Hepatocyte (in vitro differentiated cells): ENCODE results near the gene RASAL3. TPM values are rescaled to one million over a fixed set of nuclear protein-coding genes. Genes with fewer than 3 reads are reported as not detected.
"Not testable (repeated sequence)": the region's sequence is repeated elsewhere in the genome, so short reads cannot be mapped to it uniquely, and the experiment has no call there.

Source experiments
- DNase-seq: peaks from one replicate; pipeline ENCODE4 v3.0.0-alpha.2; 2016; ENCODE audit warnings: low spot score
- H2AFZ ChIP-seq: fragments of 200-600 bp; sonication (generic); 2 replicates; pipeline ENCODE4 v1.6.0; 2016; ENCODE audit warnings: antibody characterized with exemption, mild to moderate bottlenecking
- H3K27ac ChIP-seq: fragments of 200-600 bp; sonication (generic); 2 replicates; pipeline ENCODE4 v1.5.1; 2016; ENCODE audit warnings: mild to moderate bottlenecking
- H3K27me3 ChIP-seq: fragments of 200-600 bp; sonication (generic); 2 replicates; pipeline ENCODE4 v1.6.1; 2016
- H3K36me3 ChIP-seq: fragments of 200-600 bp; sonication (generic); replicated peaks from 2 replicates; pipeline ENCODE4 v1.5.1; 2016; ENCODE audit warnings: low read depth; ENCODE audit not compliant: insufficient read depth
- H3K4me1 ChIP-seq: fragments of 200-600 bp; sonication (generic); 2 replicates; pipeline ENCODE4 v1.5.1; 2016; ENCODE audit warnings: mild to moderate bottlenecking, moderate library complexity; ENCODE audit not compliant: insufficient read depth
- H3K4me2 ChIP-seq: fragments of 200-600 bp; sonication (generic); 2 replicates; pipeline ENCODE4 v1.6.0; 2016
- H3K4me3 ChIP-seq: fragments of 200-600 bp; sonication (generic); 2 replicates; pipeline ENCODE4 v1.5.1; 2016; ENCODE audit warnings: mild to moderate bottlenecking
- H3K79me2 ChIP-seq: fragments of 200-600 bp; sonication (generic); 2 replicates; pipeline ENCODE4 v1.6.0; 2017; ENCODE audit warnings: mild to moderate bottlenecking
- H3K9me2 ChIP-seq: fragments of 200-600 bp; sonication (generic); replicated peaks from 2 replicates; pipeline ENCODE4 v1.6.0; 2017; ENCODE audit warnings: mild to moderate bottlenecking; ENCODE audit not compliant: insufficient read depth
- H3K9me3 ChIP-seq: fragments of 200-600 bp; sonication (generic); 2 replicates; pipeline ENCODE4 v1.5.1; 2016; ENCODE audit warnings: low read depth, mild to moderate bottlenecking
- H4K20me1 ChIP-seq: fragments of 200-600 bp; sonication (generic); 2 replicates; pipeline ENCODE4 v1.6.0; 2016; ENCODE audit warnings: mild to moderate bottlenecking; ENCODE audit not compliant: insufficient read depth, poor library complexity, severe bottlenecking
- CTCF ChIP-seq: fragments of 200-600 bp; sonication (generic); IDR thresholded peaks from 2 replicates; pipeline ENCODE4 v1.5.1; 2016; ENCODE audit warnings: antibody characterized with exemption, mild to moderate bottlenecking; ENCODE audit not compliant: poor library complexity
- EZH2 ChIP-seq: fragments of 200-600 bp; sonication (generic); IDR thresholded peaks from 2 replicates; pipeline ENCODE4 v1.6.1; 2016; ENCODE audit warnings: antibody characterized with exemption, mild to moderate bottlenecking, borderline replicate concordance
- EZH2phosphoT487 ChIP-seq: fragments of 200-600 bp; sonication (generic); IDR thresholded peaks from one replicate; pipeline ENCODE4 v1.6.1; 2018; ENCODE audit warnings: antibody characterized with exemption, mild to moderate bottlenecking, low read depth, moderate library complexity; ENCODE audit not compliant: unreplicated experiment, severe bottlenecking
- WGBS: methylation state at CpG from one replicate; pipeline ENCODE4 v1.1.6; 2016; ENCODE audit warnings: low lambda C conversion rate; ENCODE audit errors: missing lambda C conversion rate; 5-methylcytosine and 5-hydroxymethylcytosine counted together
- polyA plus RNA-seq: library from polyadenylated mRNA; unstranded; fragments of >200 nt; fragmentation: Nextera tagmentation; extraction: Ambion mirVana; gene quantifications from 2 replicates; pipeline ENCODE4 v1.2.1, GENCODE V29; 2016
- total RNA-seq: library from RNA; depleted of rRNA; stranded (reverse); fragments of >200 nt; gene quantifications from 2 replicates; pipeline ENCODE4 v1.2.3, GENCODE V29; 2014

The RASAL3 gene
- total and polyA plus RNA-seq, 2 experiments from 2014 or later: 0.07 to 0.23 TPM

GRCh38 chr19:15495151-15495550 lies 30.8 kb upstream of the RASAL3 start:
- H3K9me3 ChIP-seq: no peaks in the 10 kb centered on the region
- H3K4me2 ChIP-seq: no peak overlapping the region
- no peaks in the 10 kb centered on the region for H3K27me3 ChIP-seq
- no peak overlapping the region for H3K27ac ChIP-seq
- DNase-seq: no peak
- H3K9me2 ChIP-seq: no peaks in the 10 kb centered on the region
- no peaks in the 10 kb centered on the region for H3K4me1 ChIP-seq
- WGBS: 100% methylated on average over 1 of the region's 1 CpG
- TF ChIP-seq CTCF (no peak), EZH2 (no peak)
- no peaks in the 10 kb centered on the region for H3K79me2 ChIP-seq
- H4K20me1 ChIP-seq: no peaks in the 10 kb centered on the region
- H3K36me3 ChIP-seq: no peaks in the 10 kb centered on the region
- H2AFZ ChIP-seq: no peak overlapping the region
- no peak overlapping the region for H3K4me3 ChIP-seq

- TF ChIP-seq CTCF (no peak), EZH2phosphoT487 (no peak), EZH2 (no peak)
- Histone ChIP-seq H3K27me3 (no peaks in the 10 kb centered on the region), H3K4me1 (no peaks in the 10 kb centered on the region), H3K27ac (no peak overlapping the region), H3K9me2 (no peaks in the 10 kb centered on the region), H3K36me3 (no peaks in the 10 kb centered on the region), H2AFZ (no peak overlapping the region), H3K4me3 (no peak overlapping the region), H3K4me2 (no peak overlapping the region), H3K79me2 (no peaks in the 10 kb centered on the region), H3K9me3 (no peaks in the 10 kb centered on the region), H4K20me1 (no peaks in the 10 kb centered on the region)
- WGBS: 81% methylated on average over 13 of the region's 13 CpGs
- DNase-seq: no peak
Observed at GRCh38 chr19:15488489-15489226, 24.3 kb upstream of the RASAL3 start.

GRCh38 chr19:15487038-15487437 lies 22.7 kb upstream of the RASAL3 start:
- no peak overlapping the region for H3K4me3 ChIP-seq
- no peaks in the 10 kb centered on the region for H3K79me2 ChIP-seq
- no peak for TF ChIP-seq EZH2phosphoT487
- TF ChIP-seq EZH2: no peak
- no peak for TF ChIP-seq CTCF
- H3K27me3 ChIP-seq: no peaks in the 10 kb centered on the region
- H3K27ac ChIP-seq: no peak overlapping the region
- DNase-seq: no peak
- no peak overlapping the region for H2AFZ ChIP-seq
- no peaks in the 10 kb centered on the region for H3K9me2 ChIP-seq
- H4K20me1 ChIP-seq: no peaks in the 10 kb centered on the region
- H3K4me2 ChIP-seq: no peak overlapping the region
- H3K4me1 ChIP-seq: no peaks in the 10 kb centered on the region
- no peaks in the 10 kb centered on the region for H3K36me3 ChIP-seq
- no peaks in the 10 kb centered on the region for H3K9me3 ChIP-seq
- 71% methylated on average over 4 of the region's 4 CpGs for WGBS

GRCh38 chr19:15485768-15486167 lies 21.4 kb upstream of the RASAL3 start:
- not testable (repeated sequence) for H3K9me2 ChIP-seq, H3K9me3 ChIP-seq, H3K4me3 ChIP-seq, DNase-seq, H3K79me2 ChIP-seq, H3K4me1 ChIP-seq, H4K20me1 ChIP-seq, H3K36me3 ChIP-seq, H3K27ac ChIP-seq, H2AFZ ChIP-seq, H3K27me3 ChIP-seq, H3K4me2 ChIP-seq
- 84% methylated on average over 5 of the region's 5 CpGs for WGBS

GRCh38 chr19:15480996-15481395 lies 16.7 kb upstream of the RASAL3 start:
- not testable (repeated sequence) for DNase-seq, H3K27me3 ChIP-seq, H3K27ac ChIP-seq, H3K4me1 ChIP-seq, H3K79me2 ChIP-seq, H3K4me3 ChIP-seq, H3K9me2 ChIP-seq, H3K9me3 ChIP-seq, H4K20me1 ChIP-seq, H3K36me3 ChIP-seq, H3K4me2 ChIP-seq, H2AFZ ChIP-seq
- 74% methylated on average over 7 of the region's 7 CpGs for WGBS
